Islet of Langerhans (tissue), 1 donor: Measurements from ENCODE around the gene NHLRC1.

ENCODE experiments used
- FAIRE-seq: peaks from one replicate; lab custom pipeline; 2011; peaks lifted over from hg19 to GRCh38; lab: Jason Lieb, UNC

The NHLRC1 gene

GRCh38 chr6:18081025-18081668, 41.3 kb downstream of the NHLRC1 start:
- FAIRE-seq = no peak

- FAIRE-seq = no peak
These were observed 41.9 kb downstream of the NHLRC1 start for GRCh38 chr6:18080544-18080943.

- no peak for FAIRE-seq
These were observed 43.6 kb downstream of the NHLRC1 start for GRCh38 chr6:18078866-18079265.

GRCh38 chr6:18076231-18076630, 46.2 kb downstream of the NHLRC1 start:
- no peak for FAIRE-seq

- FAIRE-seq = no peak
These were observed 49.6 kb downstream of the NHLRC1 start for GRCh38 chr6:18072841-18073240.

- FAIRE-seq = no peak
These were observed 52.0 kb downstream of the NHLRC1 start for GRCh38 chr6:18070486-18070885.
